GM19035 (cell line): Measurements from ENCODE around the gene DYNLL2.
A peak's percentile ranks its signal among the peaks of the same experiment; 100 is the strongest.
"Not testable (repeated sequence)": the region's sequence is repeated elsewhere in the genome, so short reads cannot be mapped to it uniquely, and the experiment has no call there.

Source experiments
- ATAC-seq: cut with Tn5 transposase; IDR thresholded peaks from one replicate; pipeline ENCODE4 v1.9.1; 2021; ENCODE audit not compliant: unreplicated experiment

DYNLL2 gene

GRCh38 chr17:58082870-58083490 lies at the start of gene DYNLL2:
Gene DYNLL2, plus strand, starts transcription at chr17:58083419. Its CDS starts 3,672 bp downstream, at chr17:58087091.
- ATAC-seq = peak; percentile 72

GRCh38 chr17:58039975-58040374 lies 43.2 kb upstream of the DYNLL2 start:
- no peak for ATAC-seq

GRCh38 chr17:58040386-58040785 lies 42.8 kb upstream of the DYNLL2 start:
- no peak for ATAC-seq

DNA sequence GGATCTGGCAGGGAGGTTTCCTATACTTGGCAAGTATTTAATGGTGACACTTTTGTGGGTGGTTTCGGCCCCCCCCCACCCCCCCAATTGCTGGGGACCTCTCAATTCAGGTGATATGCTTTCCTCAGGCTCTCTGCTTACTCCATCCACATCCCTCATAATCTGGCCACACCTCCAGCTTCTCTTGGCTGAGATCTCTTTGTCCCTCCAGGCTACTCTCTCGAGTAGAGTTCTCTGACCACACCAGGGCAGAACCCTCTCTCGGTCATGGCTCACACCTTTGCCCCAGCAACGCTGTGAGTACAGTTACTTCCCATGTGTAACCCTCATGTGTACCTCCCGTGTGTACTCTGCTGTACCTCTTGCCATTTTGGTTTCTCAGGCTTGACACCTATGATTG lies 42.1 kb upstream of the DYNLL2 start:
- ATAC-seq = no peak

GRCh38 chr17:58043221-58044181 lies 39.7 kb upstream of the DYNLL2 start:
- no peak for ATAC-seq

- ATAC-seq = not testable (repeated sequence)
Observed at GRCh38 chr17:58044256-58044655, 39.0 kb upstream of the DYNLL2 start.

DNA sequence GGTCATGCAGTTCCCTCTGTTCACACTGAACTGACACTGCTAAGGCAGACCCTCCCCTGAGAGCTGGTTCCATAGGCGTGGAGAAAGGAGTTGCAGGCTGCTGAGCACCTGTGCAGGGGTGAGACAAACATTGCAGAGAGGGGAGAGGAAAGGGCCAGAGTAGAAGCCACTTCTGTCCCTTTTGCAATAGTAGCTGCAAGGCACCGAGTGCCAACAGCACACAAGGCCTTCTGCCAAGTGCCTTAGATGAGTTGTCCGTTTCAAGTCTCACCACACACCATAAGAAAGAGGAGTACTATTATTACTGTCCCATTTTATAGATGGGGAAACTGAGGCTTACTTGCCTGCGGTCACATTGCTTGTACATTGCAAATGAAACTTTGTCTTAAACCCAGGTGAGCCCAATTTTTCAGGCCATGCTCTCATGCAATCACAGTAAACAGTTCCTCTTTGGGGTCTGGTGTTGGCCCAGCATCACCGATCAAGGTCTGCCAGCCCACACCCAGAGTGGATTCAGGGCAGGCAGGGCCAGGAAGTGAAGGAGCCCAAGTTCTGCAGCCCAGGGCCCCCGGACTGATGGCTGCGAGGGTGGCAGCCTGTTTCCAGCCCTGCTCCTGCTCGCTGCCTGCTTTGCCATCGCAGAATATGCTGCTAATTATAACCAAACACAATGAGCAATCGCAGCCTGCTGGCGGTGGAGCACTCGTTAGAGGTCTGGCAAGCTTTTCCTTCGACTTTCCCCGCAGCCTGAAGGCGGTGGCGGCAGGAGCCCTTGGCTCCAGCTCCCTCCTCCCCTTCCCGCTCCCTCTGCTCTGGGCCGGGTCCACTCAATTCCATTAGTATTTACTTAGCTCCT lies 36.8 kb upstream of the DYNLL2 start:
- no peak for ATAC-seq

- ATAC-seq = no peak
Observed at GRCh38 chr17:58047376-58048150, 35.7 kb upstream of the DYNLL2 start.

- no peak for ATAC-seq
Observed at GRCh38 chr17:58049533-58049932, 33.7 kb upstream of the DYNLL2 start.

GRCh38 chr17:58050966-58051365 lies 32.3 kb upstream of the DYNLL2 start:
- no peak for ATAC-seq

DNA sequence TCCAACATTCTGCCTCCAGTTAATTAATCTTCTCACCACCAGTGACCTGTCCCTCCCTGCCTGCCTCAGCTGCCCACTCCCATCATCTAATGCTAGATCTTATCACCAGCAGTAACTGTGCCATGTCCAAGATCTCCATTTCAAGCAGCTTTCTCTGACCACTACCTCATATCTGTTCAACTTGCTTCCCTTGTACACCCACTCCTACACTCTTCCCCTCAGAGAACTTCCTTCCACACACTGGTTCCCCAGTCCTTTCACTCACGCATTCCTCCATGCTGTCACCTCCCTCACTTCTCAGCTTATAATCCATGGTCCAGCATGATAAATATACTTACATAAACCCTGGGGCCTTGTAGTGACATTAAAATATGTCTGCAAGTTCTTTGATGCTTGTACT lies 31.8 kb upstream of the DYNLL2 start:
- ATAC-seq = no peak

DNA sequence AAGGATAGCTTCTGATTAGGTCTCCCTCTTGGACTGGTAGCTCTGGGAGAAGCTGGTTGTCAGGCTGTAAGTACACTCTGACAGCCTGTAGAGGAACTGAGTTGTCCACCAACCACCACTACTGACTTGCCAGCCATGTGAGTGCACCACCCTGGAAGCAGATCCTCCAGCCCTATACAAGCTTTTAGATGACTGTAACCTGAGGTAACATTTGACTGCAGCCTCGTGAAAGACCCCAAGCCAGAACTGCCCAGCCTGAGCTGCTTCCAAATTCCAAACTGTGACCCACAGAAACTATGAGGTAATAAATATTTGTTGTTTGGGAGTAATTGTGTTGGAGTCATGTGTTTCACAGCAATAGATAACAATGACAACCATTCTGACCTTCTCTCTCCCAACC lies 30.8 kb upstream of the DYNLL2 start:
- ATAC-seq = no peak

DNA sequence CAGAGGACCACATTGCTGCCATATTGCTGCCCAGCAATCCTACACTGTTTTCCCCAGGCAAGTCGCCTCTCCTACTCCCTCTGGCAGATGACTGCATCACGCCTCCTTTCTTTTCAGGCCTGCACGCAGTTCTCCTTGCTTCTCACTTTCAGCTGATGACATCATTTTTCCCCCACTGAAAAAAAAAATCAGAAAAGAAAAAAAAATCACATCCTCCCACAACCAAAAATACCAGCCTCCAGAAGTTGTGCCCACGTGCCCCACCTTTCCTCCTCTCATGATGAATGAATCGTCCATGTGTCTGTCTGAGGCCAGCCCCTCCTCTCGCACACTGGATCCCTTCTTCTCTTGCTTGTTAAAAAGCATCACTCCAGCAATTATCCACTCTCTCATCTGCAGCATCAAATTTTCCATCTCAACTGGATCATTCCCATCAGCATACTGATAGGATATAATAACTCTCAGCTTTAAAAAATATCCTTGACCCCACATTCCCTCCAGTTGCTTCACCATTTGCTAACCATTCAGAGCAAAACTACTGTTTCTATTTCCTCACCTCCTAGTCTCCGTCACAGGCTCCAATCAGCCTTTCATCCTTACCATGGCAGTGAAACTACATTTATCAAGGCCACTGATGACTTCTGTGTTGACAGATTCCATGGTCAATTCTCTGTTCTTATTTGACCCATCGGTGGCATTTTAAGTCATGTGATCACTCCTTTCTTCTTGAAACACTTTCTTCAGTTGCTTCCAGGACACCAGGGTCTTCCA lies 30.1 kb upstream of the DYNLL2 start:
- no peak for ATAC-seq

GRCh38 chr17:58054641-58055040 lies 28.6 kb upstream of the DYNLL2 start:
- no peak for ATAC-seq

DNA sequence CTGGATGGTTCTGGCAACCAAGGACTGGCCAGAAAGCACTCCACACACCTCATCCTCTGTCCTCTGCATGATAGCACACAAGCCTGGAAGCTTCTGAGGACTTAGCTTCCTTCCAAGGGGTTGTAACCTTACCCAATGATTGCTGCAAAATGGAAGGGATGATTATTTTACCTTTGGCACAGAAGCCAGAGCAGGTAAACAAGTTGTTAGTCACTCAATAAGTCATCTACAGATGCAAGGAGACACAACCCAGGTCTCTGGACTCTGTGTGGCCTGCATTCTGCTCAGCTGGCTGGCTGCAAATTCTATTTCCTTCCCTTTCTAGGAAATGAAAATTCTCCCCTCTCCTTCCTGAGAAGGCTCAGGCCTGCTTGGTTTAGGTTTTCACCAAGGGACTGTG lies 26.7 kb upstream of the DYNLL2 start:
- no peak for ATAC-seq

DNA sequence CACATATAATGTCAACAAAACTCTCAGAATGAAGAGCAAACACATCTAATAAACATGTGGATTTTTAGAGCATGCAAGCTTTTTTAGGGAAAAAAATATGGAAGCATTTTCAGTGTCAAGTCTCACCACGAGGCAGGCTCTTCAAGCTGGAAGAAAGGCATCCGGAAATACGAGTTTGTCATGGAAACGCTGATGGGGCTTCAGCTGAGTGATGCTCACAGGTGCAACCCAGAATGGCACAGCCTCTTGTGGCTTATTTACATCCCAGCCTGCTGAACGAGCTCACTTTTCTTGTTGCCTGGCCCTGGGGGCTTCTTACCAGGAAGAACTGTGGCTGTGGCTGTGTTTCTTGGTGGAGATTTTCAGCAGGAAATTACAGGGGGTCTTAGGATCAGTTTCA lies 24.1 kb upstream of the DYNLL2 start:
- ATAC-seq = no peak

- no peak for ATAC-seq
Observed at GRCh38 chr17:58060596-58061191, 22.5 kb upstream of the DYNLL2 start.

DNA sequence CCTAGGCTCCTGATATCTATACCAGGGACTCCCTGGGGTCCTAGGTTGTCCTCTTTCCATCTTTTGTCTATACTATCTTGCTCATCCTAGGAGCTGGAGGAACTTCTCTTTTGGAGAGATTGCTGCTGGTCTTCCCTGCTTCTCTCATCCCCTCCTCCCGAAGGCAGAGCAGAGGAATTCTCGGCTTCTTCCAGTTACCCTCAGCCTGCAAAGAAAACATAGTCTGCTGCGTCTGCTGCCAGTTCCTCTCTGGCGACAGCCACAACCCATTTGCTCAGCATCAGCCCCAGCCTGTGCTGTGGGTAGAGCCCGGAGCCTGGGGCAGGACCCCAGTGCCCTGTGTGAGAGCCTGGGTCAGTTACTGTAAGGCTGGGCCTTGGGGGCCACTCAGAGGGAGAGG lies 21.5 kb upstream of the DYNLL2 start:
- ATAC-seq = no peak

GRCh38 chr17:58065238-58065637 lies 18.0 kb upstream of the DYNLL2 start:
- ATAC-seq = no peak
